ENCODE results near the gene LRMDA.

LRMDA gene

DNA sequence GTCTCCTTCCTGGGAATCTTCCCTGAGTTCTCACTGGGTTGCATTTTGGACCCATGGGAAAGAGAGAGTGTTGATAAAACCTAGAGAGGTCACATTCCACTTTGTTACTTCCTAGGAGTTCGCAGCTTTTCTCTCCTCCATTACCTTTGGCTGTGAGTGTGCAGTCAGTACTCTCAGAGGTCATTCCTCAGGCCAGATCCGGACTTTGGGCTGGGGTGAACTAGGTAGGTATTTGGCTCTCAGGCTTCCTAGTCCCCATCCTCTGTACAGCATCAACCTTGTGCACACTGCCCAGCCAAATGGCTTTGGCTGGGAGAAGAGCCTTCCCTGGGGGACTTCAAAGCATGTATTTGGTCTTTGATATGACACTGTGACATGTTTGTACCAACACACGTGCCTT lies 508.1 kb downstream of the LRMDA start:
- DNase-seq: no peak

DNA sequence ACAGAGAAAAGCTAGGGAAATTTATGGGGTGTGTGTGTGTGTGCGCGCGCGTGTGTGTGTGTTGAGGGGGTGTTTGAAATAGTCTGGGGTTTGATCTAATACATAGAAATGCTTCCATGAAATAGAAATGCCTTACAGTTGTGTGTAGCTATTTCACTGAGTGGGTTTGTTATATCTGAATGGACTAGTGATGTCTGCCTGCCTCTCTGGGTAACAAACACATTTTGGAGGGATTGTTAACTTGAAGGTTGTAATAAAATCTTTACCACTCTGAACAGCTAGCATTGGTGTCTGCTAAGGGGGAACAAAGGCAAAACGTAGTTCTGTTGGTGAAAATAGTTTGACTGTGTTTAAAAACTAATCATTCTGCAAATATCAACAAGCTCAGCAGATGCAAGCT lies 509.3 kb downstream of the LRMDA start:
- DNase-seq: no peak

GRCh38 chr10:75941223-75941801 lies 509.9 kb downstream of the LRMDA start:
- DNase-seq: no peak

DNA sequence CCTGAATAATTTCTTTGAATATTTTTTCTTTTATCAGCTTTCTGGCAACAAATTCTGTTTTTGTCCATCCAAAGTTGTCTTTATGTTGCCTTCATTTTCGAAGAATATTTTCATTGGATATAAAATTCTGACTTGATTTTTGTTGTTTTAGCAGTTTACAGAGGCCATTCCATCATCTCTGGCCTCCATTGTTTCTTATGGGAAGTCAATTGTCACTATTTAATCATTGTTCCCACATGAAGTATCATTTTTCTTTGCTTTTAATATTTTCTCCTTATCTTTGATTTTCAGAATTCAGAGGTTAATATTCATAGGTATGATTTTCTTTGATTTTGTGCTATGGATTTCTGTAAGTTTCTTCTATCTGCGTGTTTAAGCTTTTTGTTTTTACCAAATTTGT lies 512.6 kb downstream of the LRMDA start:
- no peak for DNase-seq

- no peak for DNase-seq
Measured at GRCh38 chr10:75948583-75948982, 517.2 kb downstream of the LRMDA start.

DNA sequence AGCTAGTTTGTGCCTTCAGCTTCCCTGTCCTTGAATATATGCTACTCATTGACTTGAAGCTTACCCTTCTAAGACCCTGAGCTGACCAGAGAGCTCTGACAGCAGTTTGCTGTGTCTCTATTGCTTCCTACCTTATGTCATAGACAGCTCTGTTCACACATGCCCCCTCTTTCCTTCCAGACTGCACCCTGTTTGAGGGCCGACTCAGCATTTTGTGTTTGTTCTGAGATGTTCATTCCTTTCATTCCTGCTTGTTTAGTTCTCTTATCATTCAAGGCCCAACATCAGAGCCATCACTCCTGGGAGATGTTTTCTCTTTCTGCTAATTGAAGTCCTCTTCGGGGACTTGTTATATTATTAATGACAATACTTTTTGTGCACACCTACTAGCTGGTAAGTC lies 518.9 kb downstream of the LRMDA start:
- no peak for DNase-seq

GRCh38 chr10:75950997-75951589 lies 519.7 kb downstream of the LRMDA start:
- DNase-seq: no peak

- no peak for DNase-seq
Measured at GRCh38 chr10:75951627-75952026, 520.2 kb downstream of the LRMDA start.

DNA sequence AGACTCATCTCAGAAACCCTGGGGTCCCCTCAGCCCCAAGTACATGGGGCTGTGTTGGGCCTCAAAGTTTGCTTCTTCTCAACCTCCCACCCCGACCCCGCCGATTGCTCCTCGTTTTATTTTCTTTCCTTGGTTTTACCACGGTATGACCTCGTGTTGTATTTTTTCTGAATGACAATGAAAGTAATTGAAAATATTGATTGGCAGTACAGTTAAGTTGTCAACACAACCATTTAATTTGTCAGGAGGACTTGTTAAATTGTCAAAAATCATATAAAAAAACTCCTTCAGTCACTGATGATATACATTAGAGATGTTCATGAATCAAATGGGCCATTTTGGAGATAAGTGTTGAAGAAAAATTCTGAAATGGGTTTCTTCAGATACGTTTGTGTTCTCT lies 520.7 kb downstream of the LRMDA start:
- DNase-seq: no peak

GRCh38 chr10:75954486-75954885 lies 523.1 kb downstream of the LRMDA start:
- no peak for DNase-seq

DNA sequence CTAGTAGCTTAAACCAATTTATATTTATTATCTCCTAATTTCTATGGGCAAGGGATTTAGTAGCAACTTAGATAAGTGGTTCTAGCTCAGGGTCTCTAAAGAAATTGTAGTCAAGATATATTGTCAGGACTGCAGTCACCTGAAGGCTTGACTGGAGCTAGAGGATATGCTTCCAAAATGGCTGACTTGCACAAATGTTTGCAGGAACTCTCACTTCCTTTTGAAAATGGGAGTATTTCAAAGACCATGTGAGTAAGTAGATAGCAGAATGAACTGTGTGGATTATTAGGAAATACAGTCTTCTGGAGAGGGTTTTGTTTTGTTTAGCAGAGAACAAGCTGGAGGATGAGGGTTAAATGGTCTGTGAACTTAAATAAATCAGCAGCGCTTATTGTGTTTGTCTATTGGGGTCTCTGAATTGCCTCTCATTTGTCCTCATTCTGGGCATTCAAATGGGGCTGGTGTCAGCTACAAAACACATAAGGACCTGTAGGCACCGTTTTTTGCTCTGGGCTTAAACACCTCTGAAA lies 524.6 kb downstream of the LRMDA start:
- no peak for DNase-seq

- no peak for DNase-seq
Measured at GRCh38 chr10:75956624-75957023, 525.2 kb downstream of the LRMDA start.

DNA sequence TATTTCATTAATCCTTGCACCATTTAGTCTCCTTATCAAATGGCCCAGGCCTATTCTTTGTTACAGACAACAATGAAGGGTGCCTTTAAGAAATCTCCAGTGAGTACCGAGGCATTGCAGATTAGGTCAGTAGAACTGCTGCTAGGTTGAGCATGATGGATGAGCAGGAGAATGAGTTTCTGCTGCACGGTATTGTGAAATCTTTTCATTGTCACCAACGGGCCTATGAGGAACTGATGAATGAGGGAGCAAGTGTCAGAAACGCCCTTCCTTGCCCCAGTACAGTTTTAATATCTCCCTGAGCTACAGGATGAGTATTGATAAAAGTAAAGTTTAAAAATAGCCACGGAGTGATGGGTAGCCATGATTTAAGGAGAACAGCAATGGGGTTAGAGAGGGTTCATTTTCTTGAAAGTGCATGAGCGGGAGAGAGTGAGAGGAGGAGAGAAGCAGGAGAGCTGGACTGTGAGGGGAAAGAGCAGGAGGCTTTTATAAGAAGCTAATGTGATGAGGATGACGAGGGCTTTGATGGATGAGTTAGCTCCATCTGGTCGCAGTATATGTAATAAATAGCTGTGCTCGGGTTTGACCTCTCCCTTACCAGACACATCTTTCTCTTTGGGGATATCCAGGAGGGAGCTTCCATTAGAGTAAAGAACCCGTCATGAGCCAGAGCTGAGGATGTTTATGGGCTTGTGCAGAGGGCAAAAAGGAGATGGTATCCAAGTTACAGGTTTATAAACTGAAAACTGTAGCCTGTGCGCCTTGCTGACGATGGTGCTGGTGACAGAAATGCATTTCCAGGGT lies 526.1 kb downstream of the LRMDA start:
- no peak for DNase-seq

- no peak for DNase-seq
Measured at GRCh38 chr10:75959209-75959608, 527.8 kb downstream of the LRMDA start.

DNA sequence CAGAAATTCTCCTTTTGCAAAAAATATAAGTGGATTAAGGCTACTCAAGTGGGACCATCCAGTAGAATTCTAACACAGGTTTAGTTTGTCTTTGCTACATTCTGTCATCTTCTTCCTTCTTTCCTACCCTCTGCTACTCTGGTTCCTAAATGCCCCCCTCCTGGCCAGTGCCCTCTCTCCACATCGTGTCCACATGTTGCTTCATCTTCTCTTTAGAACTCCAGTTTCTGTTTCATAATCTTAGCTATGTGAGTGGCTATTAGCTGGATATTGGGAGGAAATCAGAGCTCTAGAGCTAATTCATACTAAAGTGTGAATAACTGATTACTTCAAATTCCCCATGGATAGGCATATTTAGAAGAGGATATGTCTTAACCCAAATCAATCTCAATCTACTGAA lies 528.5 kb downstream of the LRMDA start:
- DNase-seq: no peak

- DNase-seq: no peak
Measured at GRCh38 chr10:75962395-75963061, 531.1 kb downstream of the LRMDA start.

- no peak for DNase-seq
Measured at GRCh38 chr10:75967491-75967890, 536.1 kb downstream of the LRMDA start.

- no peak for DNase-seq
Measured at GRCh38 chr10:75969031-75969430, 537.6 kb downstream of the LRMDA start.

- no peak for DNase-seq
Measured at GRCh38 chr10:75971402-75972211, 540.2 kb downstream of the LRMDA start.

DNA sequence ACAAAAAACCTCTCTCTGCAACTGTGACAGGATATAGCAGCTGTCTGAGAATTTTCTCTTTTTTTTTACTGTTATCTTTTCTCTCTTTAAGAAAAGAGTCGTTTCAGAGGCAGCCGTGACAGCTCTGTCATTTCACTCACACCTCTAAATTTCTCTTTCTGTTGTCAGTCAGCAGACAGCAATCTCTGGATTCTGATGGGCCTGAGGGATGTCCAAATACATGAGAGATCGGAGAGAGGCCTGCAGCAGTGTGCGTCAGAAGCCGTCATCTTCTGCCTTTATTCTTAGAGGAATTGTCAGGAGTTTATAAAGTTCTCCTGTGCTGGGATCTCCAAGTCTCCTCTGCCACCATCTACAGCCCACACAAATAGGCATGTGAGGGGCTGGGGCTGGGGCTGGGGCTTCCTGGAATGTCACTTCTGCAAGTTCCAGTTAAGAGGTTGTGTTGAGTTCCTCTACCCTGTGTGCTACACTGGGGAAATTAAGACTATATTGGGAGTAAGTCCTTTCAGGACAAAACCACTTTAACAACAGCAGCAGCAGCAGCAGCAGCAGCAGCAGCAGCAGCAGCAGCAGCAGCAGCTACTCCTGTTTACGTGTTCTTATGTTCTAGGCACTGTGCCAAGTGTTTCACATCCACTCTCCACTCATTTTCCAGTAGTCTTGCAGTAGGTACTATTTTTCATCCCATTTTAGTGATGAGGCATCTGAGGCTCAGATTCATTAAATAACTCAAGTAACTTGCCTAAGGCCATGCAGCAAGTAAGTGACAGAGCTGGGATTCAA lies 541.3 kb downstream of the LRMDA start:
- no peak for DNase-seq

GRCh38 chr10:75974080-75974479 lies 542.7 kb downstream of the LRMDA start:
- DNase-seq: no peak

GRCh38 chr10:75976681-75977080 lies 545.3 kb downstream of the LRMDA start:
- DNase-seq: no peak
